ENCODE results near the gene ATG3. TPM values are rescaled to one million over a fixed set of nuclear protein-coding genes. Genes with fewer than 3 reads are reported as not detected.

The ATG3 gene
- total and polyA plus RNA-seq, 7 experiments from 2014 or later: 35.1 to 75.8 (median 61.3) TPM

DNA sequence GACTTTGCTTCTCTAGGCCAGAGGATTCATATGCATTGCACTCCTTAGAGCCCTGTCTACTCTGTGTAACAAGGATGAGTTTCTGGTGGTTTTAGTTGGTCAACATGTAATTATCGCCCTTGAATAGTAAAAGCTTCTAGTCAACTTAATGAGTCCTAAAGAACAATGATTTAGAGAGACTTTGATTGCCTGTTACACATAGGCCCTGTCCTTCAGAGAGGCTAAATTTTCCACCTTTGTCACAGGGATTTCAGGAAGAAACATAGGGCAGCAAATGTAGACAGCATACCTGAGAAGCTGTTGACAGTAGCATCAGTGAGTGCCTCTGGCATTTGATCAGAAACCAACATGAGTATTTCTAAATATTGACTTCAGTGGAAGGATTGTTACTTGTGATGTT is 69.6 kb downstream of the ATG3 start:
- Mint-ChIP-seq H3K4me3 (peak overlapping the region; percentile 2 to 96 (median 59)), H3K36me3 (peaks cover 4 to 52% (median 24%) of the 10 kb centered on the region in 5 donors)
- H3K27me3 ChIP-seq (ENCODE audit: control insufficient read depth in 2 of 2, insufficient read depth in 2 of 2, low read length in 2 of 2): no peaks in the 10 kb centered on the region

DNA sequence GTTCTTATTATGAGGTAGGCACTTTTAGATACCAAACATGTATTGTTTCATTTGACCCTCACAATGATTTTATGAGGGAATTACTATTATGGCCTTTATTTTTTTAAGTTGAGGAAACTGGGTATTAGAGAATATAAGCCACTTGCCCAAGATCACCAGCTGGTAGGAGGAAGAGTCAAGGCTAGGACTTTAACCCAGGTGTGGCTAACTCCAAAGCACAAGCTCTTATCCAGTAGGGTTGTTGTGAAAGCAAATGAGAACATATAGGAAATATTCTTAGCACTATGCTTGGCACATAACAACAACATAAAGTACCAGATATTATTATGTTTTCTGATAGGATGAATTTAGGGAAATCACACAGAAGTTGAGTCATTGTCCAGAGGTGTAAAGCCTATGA is 70.4 kb downstream of the ATG3 start:
- POLR2A ChIA-PET: interaction anchor here (0.5 to 4.1 kb wide), 6 partner anchors 8 to 1869 kb away, joined by 3 to 30 read pairs (median 4); partner anchors contain the start of genes BTLA and CD200
- H3K36me3 Mint-ChIP-seq: peaks cover 4 to 52% (median 29%) of the 10 kb centered on the region in 5 donors
- Histone ChIP-seq H3K36me3 (ENCODE audit: control insufficient read depth in 2 of 3, insufficient read depth in 3 of 3, low read length in 3 of 3) (no peaks in the 10 kb centered on the region), H3K27ac (ENCODE audit: low read depth, low read length) (no peak overlapping the region), H3K9me3 (ENCODE audit: control insufficient read depth in 2 of 3, low read length in 3 of 3) (no peaks in the 10 kb centered on the region), H3K4me1 (ENCODE audit: control insufficient read depth in 2 of 2, insufficient read depth in 2 of 2, low read length in 2 of 2) (peaks cover 21 to 46% of the 10 kb centered on the region in 2 donors), H3K4me3 (ENCODE audit: low read length) (no peak overlapping the region), H3K27me3 (ENCODE audit: control insufficient read depth in 2 of 2, insufficient read depth in 2 of 2, low read length in 2 of 2) (no peaks in the 10 kb centered on the region)
- CTCF ChIA-PET: no interaction called here
- no peaks in the 10 kb centered on the region for H3K27me3 Mint-ChIP-seq
- no peak for ATAC-seq
- H3K9me3 Mint-ChIP-seq: peaks cover 0 to 10% (median 1%) of the 10 kb centered on the region in 11 donors
- no peak for DNase-seq
- peak overlapping the region; percentile 40 to 96 (median 74) for H3K4me3 Mint-ChIP-seq
- peak overlapping the region; percentile 73 to 99 (median 80) for H3K27ac Mint-ChIP-seq
- H3K4me1 Mint-ChIP-seq: peaks cover 43 to 96% (median 83%) of the 10 kb centered on the region in 7 donors
- intact Hi-C loops (cut with micrococcal nuclease): loop anchor here (2.0 to 10.0 kb wide), 5 partner anchors 13 to 947 kb away; partner anchors contain the start of genes CD96 (in 1 of the 2) and ZBED2 (in 1 of the 2)

More for the DNA sequence above, 69.6 kb downstream of the ATG3 start:
- intact Hi-C loops (cut with micrococcal nuclease): loop anchor here (2.0 to 10.0 kb wide), 4 partner anchors 17 to 947 kb away; partner anchors contain the start of genes CD96 (in 1 of the 2) and ZBED2 (in 1 of the 2)
- H3K27ac Mint-ChIP-seq: peak overlapping the region; percentile 52 to 99 (median 79)
- DNase-seq (no peak), ATAC-seq (no peak)
- Histone ChIP-seq H3K27ac (ENCODE audit: low read depth, low read length) (peak overlapping the region; percentile 22), H3K4me3 (ENCODE audit: low read length) (no peak overlapping the region), H3K36me3 (ENCODE audit: control insufficient read depth in 2 of 3, insufficient read depth in 3 of 3, low read length in 3 of 3) (no peaks in the 10 kb centered on the region), H3K9me3 (ENCODE audit: control insufficient read depth in 2 of 3, low read length in 3 of 3) (no peaks in the 10 kb centered on the region), H3K4me1 (ENCODE audit: control insufficient read depth in 2 of 2, insufficient read depth in 2 of 2, low read length in 2 of 2) (peaks cover 21 to 48% of the 10 kb centered on the region in 2 donors)
- H3K4me1 Mint-ChIP-seq: peaks cover 44 to 95% (median 83%) of the 10 kb centered on the region in 7 donors
- ChIA-PET POLR2A (interaction anchor here (1.1 to 4.1 kb wide), 2 partner anchors 8 to 157 kb away, joined by 3 to 30 read pairs; partner anchors contain the start of gene BTLA), CTCF (no interaction called here)
- peaks cover 0 to 10% (median 1%) of the 10 kb centered on the region in 11 donors for H3K9me3 Mint-ChIP-seq
- H3K27me3 Mint-ChIP-seq: no peaks in the 10 kb centered on the region

DNA sequence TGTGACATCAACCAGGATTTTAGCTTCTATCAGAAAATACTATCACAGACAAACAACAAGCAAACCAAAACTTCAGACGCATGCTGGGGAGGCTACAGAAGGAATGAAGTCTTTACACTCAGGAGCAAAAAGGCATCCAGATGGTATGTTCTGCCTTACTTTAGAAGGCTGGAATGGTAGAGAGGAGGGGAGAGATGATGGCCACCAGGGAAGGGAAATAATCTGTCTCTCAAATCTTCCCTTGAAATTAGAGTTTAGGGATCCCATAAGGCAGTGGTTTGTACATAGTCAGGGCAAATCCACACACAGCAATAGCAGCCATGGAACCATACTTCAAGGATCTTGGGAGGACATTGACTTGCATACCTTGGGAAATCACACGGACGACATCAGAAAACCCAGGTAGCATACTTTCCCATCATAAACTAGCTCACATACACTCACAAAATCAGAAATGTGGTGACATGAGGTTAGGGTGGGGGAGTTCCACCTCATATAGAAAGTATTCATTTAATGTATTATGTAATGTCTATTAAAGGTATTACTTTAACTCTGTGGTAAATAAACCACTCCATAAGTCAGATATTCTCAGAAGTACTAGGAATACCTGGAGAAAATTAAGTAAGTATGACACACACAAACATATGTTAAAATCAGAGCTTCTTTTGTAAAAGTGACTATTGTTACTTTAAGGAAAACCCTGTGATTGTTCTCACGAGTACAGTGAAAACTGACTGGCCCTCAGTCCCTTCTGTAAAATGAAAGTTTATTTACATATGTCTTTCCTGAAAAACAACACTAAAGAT is 71.9 kb downstream of the ATG3 start:
- H3K27ac Mint-ChIP-seq: peak overlapping the region; percentile 65 to 99 (median 90)
- ATAC-seq: peak; percentile 59
- POLR2A ChIA-PET: interaction anchor here (1.3 to 4.1 kb wide), 4 partner anchors 10 to 357 kb away, joined by 5 to 30 read pairs (median 6); partner anchors contain the start of genes BTLA and GCSAM

DNA sequence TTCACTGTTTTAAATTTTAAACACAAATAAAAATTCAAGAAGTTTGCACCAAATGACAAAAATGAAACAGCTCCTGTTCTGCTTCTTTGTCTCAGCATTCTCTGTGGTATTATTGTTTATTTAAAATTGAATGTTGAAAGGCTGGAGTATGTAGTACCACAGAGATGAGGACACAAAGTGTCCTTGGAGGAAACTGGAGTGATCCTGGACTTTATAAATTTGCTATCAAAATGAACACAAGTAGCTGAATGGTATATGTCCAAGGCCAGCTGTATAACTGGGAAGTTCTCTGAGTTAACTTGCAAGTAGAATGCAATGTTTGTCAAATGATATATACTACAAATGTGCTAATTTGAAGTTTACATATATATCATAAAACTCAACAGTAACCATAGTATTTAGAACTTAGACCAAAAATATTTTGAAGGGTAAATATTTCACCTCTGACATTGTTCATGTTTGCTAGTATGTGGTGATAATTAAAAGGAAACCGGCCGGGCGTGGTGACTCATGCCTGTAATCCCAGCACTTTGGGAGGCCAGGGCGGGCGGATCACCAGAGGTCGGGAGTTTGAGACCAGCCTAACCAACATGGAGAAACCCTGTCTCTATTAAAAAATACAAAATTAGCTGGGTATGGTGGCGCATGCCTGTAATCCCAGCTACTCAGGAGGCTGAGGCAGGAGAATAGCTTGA is 74.8 kb downstream of the ATG3 start:
- Mint-ChIP-seq H3K9me3 (peaks cover 0 to 5% (median 0%) of the 10 kb centered on the region in 11 donors), H3K27ac (peak overlapping the region in 5 of 9 donors; percentile 15 to 92 (median 75)), H3K4me3 (peak overlapping the region in 1 of 10 donors; percentile 7), H3K27me3 (no peaks in the 10 kb centered on the region), H3K4me1 (peaks cover 39 to 93% (median 71%) of the 10 kb centered on the region in 7 donors), H3K36me3 (peaks cover 0 to 42% (median 24%) of the 10 kb centered on the region in 5 donors)
- Histone ChIP-seq H3K27ac (ENCODE audit: low read depth, low read length) (no peak overlapping the region), H3K9me3 (ENCODE audit: control insufficient read depth in 2 of 3, low read length in 3 of 3) (no peaks in the 10 kb centered on the region), H3K4me3 (ENCODE audit: low read length) (no peak overlapping the region), H3K27me3 (ENCODE audit: control insufficient read depth in 2 of 2, insufficient read depth in 2 of 2, low read length in 2 of 2) (no peaks in the 10 kb centered on the region), H3K4me1 (ENCODE audit: control insufficient read depth in 2 of 2, insufficient read depth in 2 of 2, low read length in 2 of 2) (peaks cover 11 to 32% of the 10 kb centered on the region in 2 donors), H3K36me3 (ENCODE audit: control insufficient read depth in 2 of 3, insufficient read depth in 3 of 3, low read length in 3 of 3) (no peaks in the 10 kb centered on the region)
- ATAC-seq: no peak
- no peak for DNase-seq
- intact Hi-C loops (cut with micrococcal nuclease): no loop called here
- ChIA-PET POLR2A (interaction anchor here (0.6 to 1.1 kb wide), 3 partner anchors 12 to 65 kb away, joined by 3 to 4 read pairs (median 3); partner anchors contain the start of gene BTLA), CTCF (no interaction called here)

More for the DNA sequence above, 71.9 kb downstream of the ATG3 start:
- no peaks in the 10 kb centered on the region for H3K9me3 ChIP-seq (ENCODE audit: control insufficient read depth in 2 of 3, low read length in 3 of 3)
- CTCF ChIA-PET: interaction anchor here (0.6 to 0.7 kb wide), 2 partner anchors 8 to 46 kb away, joined by 3 read pairs; no protein-coding TSS in a partner anchor
- peaks cover 31 to 94% (median 70%) of the 10 kb centered on the region in 7 donors for H3K4me1 Mint-ChIP-seq
- no peak overlapping the region for H3K4me3 ChIP-seq (ENCODE audit: low read length)
- no peaks in the 10 kb centered on the region for H3K27me3 Mint-ChIP-seq
- H3K36me3 ChIP-seq (ENCODE audit: control insufficient read depth in 2 of 3, insufficient read depth in 3 of 3, low read length in 3 of 3): no peaks in the 10 kb centered on the region
- intact Hi-C loops (cut with micrococcal nuclease): loop anchor here (1.0 to 10.0 kb wide), 6 partner anchors 8 to 945 kb away; partner anchors contain the start of genes CD96 (in 1 of the 2) and ZBED2 (in 1 of the 2)
- peak overlapping the region; percentile 10 for H3K27ac ChIP-seq (ENCODE audit: low read depth, low read length)
- H3K4me1 ChIP-seq (ENCODE audit: control insufficient read depth in 2 of 2, insufficient read depth in 2 of 2, low read length in 2 of 2): peaks cover 8 to 32% of the 10 kb centered on the region in 2 donors
- H3K9me3 Mint-ChIP-seq: peaks cover 0 to 10% (median 1%) of the 10 kb centered on the region in 11 donors
- H3K4me3 Mint-ChIP-seq: peak overlapping the region; percentile 22 to 96 (median 70)
- peaks cover 4 to 43% (median 28%) of the 10 kb centered on the region in 5 donors for H3K36me3 Mint-ChIP-seq
- peak in 1 of 9 donors; percentile 30 for DNase-seq
- H3K27me3 ChIP-seq (ENCODE audit: control insufficient read depth in 2 of 2, insufficient read depth in 2 of 2, low read length in 2 of 2): no peaks in the 10 kb centered on the region

DNA sequence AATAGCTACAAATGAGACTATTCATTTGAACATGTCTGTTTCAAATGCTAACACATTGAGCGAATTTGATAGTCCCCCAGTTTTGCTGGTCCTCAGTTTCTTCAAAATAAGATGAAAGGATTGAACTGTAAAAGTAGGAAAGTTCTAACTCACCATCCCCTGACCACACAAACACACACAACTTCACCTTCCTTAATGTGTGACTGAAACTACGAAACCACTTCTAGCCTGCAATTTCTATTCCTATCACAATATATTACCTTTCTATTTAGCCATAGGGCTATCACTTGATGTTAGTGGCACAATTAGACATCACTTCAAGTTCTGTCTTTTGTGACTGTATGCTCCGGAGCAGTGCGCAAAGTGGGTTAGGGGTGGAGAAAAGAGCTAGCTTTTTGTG is 77.4 kb downstream of the ATG3 start:
- CTCF ChIA-PET: no interaction called here
- Mint-ChIP-seq H3K9me3 (peaks cover 0 to 4% (median 0%) of the 10 kb centered on the region in 11 donors), H3K27me3 (no peaks in the 10 kb centered on the region), H3K4me1 (peaks cover 38 to 93% (median 71%) of the 10 kb centered on the region in 7 donors), H3K4me3 (peak overlapping the region in 4 of 10 donors; percentile 5 to 20 (median 12)), H3K27ac (peak overlapping the region in 8 of 9 donors; percentile 6 to 87 (median 66)), H3K36me3 (peaks cover 3 to 48% (median 35%) of the 10 kb centered on the region in 5 donors)
- no peak overlapping the region for H3K27ac ChIP-seq (ENCODE audit: low read depth, low read length)
- H3K4me3 ChIP-seq (ENCODE audit: low read length): no peak overlapping the region
- H3K36me3 ChIP-seq (ENCODE audit: control insufficient read depth in 2 of 3, insufficient read depth in 3 of 3, low read length in 3 of 3): peaks cover 0 to under 1% (median 0%) of the 10 kb centered on the region in 3 experiments
- intact Hi-C loops (cut with micrococcal nuclease): no loop called here
- ATAC-seq: no peak
- H3K27me3 ChIP-seq (ENCODE audit: control insufficient read depth in 2 of 2, insufficient read depth in 2 of 2, low read length in 2 of 2): no peaks in the 10 kb centered on the region
- H3K4me1 ChIP-seq (ENCODE audit: control insufficient read depth in 2 of 2, insufficient read depth in 2 of 2, low read length in 2 of 2): peaks cover 22 to 25% of the 10 kb centered on the region in 2 donors
- POLR2A ChIA-PET: interaction anchor here (1.7 kb wide), 1 partner anchor 15 kb away, joined by 9 read pairs; the partner anchor contains the start of gene BTLA
- DNase-seq: no peak
- H3K9me3 ChIP-seq (ENCODE audit: control insufficient read depth in 2 of 3, low read length in 3 of 3): no peaks in the 10 kb centered on the region

All from naive thymus-derived CD4-positive, alpha-beta T cell (primary cell).